ENCODE measurements around the gene CSH1. TPM values are rescaled to one million over a fixed set of nuclear protein-coding genes. Genes with fewer than 3 reads are reported as not detected.

Gene CSH1
- total RNA-seq, 1 donor from 2014 or later, result 8.9 TPM

DNA sequence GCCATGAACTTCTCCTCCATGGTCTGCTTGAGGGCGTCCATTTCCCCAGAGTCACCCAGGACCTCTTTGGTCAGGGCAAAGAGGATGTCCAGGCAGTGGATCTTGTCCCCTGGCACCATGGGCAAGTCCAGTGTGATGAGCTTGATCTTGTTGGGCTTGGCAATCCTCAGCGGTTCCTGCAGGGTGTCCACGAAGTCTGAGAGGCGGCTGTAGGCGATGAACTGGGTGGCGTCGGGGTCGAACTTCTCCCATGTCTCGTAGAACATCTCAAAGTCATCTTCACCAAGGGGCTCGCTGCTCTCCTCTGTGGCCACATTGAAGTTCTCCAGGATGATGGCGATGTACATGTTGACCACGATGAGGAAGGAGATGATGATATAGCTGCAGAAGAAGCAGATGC lies 44.8 kb upstream of the CSH1 start:
- Histone ChIP-seq H2AFZ (ENCODE audit: low read depth, low read length) (no peak overlapping the region), H3K9me3 (ENCODE audit: insufficient read depth, low read depth, low read length) (no peaks in the 10 kb centered on the region), H3K79me2 (ENCODE audit: insufficient read depth, low read length) (no peaks in the 10 kb centered on the region), H3K9ac (ENCODE audit: low read length) (no peak overlapping the region), H3K4me1 (ENCODE audit: insufficient read depth, low read length) (no peaks in the 10 kb centered on the region), H3K4me3 (ENCODE audit: insufficient read depth, low read depth, low read length) (no peak overlapping the region), H3K27ac (ENCODE audit: low read depth, low read length) (no peak overlapping the region), H4K20me1 (ENCODE audit: insufficient read depth, low read length) (no peaks in the 10 kb centered on the region), H3K27me3 (ENCODE audit: insufficient read depth, low read length) (no peaks in the 10 kb centered on the region), H3K4me2 (ENCODE audit: low read length) (no peak overlapping the region), H3K36me3 (ENCODE audit: insufficient read depth, low read length) (no peaks in the 10 kb centered on the region)
- Mint-ChIP-seq H3K27me3 (ENCODE audit: low read depth, unreplicated experiment) (peaks cover 17% of the 10 kb centered on the region), H3K27ac (ENCODE audit: unreplicated experiment) (no peak overlapping the region), H3K4me1 (ENCODE audit: low read depth, unreplicated experiment) (no peaks in the 10 kb centered on the region), H3K9me3 (ENCODE audit: unreplicated experiment) (peaks cover 3% of the 10 kb centered on the region), H3K36me3 (ENCODE audit: low read depth, unreplicated experiment) (no peaks in the 10 kb centered on the region), H3K4me3 (ENCODE audit: unreplicated experiment) (no peak overlapping the region)
- no peak for DNase-seq (ENCODE audit: low read depth)
- TF ChIP-seq, protein P1, sequence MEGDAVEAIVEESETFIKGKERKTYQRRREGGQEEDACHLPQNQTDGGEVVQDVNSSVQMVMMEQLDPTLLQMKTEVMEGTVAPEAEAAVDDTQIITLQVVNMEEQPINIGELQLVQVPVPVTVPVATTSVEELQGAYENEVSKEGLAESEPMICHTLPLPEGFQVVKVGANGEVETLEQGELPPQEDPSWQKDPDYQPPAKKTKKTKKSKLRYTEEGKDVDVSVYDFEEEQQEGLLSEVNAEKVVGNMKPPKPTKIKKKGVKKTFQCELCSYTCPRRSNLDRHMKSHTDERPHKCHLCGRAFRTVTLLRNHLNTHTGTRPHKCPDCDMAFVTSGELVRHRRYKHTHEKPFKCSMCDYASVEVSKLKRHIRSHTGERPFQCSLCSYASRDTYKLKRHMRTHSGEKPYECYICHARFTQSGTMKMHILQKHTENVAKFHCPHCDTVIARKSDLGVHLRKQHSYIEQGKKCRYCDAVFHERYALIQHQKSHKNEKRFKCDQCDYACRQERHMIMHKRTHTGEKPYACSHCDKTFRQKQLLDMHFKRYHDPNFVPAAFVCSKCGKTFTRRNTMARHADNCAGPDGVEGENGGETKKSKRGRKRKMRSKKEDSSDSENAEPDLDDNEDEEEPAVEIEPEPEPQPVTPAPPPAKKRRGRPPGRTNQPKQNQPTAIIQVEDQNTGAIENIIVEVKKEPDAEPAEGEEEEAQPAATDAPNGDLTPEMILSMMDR (IDR thresholded peaks at IDR 0.05; ENCODE audit: insufficient read depth, low read depth, low read length), result no peak
- no peak for TF ChIP-seq EZH2 (IDR thresholded peaks at IDR 0.05; ENCODE audit: insufficient read depth, low read length)
- FAIRE-seq, result no peak

DNA sequence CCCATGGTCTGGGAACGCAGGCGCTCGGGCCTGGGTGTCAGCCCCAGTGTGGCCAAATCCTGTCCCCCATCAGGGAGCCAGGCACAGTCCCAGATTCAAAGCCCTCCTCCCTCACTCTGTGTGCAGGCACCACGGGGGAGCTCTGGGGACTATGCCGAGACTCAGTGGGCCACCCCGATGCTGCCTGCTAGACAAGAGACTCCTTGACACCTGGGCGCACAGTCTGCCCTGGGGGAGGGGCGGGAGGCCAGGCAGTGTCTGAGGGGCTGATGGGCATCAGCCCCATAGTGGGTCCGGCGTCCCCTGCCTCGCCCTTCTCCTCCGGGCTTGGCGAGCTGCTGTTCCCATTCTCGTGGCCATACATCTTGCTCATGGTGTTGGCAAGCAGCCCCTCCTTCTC lies 44.2 kb upstream of the CSH1 start:
- Histone ChIP-seq H3K9me3 (ENCODE audit: insufficient read depth, low read depth, low read length) (no peaks in the 10 kb centered on the region), H2AFZ (ENCODE audit: low read depth, low read length) (no peak overlapping the region), H3K4me3 (ENCODE audit: insufficient read depth, low read depth, low read length) (no peak overlapping the region), H3K9ac (ENCODE audit: low read length) (no peak overlapping the region), H3K36me3 (ENCODE audit: insufficient read depth, low read length) (no peaks in the 10 kb centered on the region), H3K4me1 (ENCODE audit: insufficient read depth, low read length) (no peaks in the 10 kb centered on the region), H3K79me2 (ENCODE audit: insufficient read depth, low read length) (no peaks in the 10 kb centered on the region), H4K20me1 (ENCODE audit: insufficient read depth, low read length) (no peaks in the 10 kb centered on the region), H3K27ac (ENCODE audit: low read depth, low read length) (no peak overlapping the region), H3K27me3 (ENCODE audit: insufficient read depth, low read length) (peaks cover 2% of the 10 kb centered on the region), H3K4me2 (ENCODE audit: low read length) (no peak overlapping the region)
- H3K9me3 Mint-ChIP-seq (ENCODE audit: unreplicated experiment), result peaks cover 3% of the 10 kb centered on the region
- no peaks in the 10 kb centered on the region for H3K4me1 Mint-ChIP-seq (ENCODE audit: low read depth, unreplicated experiment)
- no peak for DNase-seq (ENCODE audit: low read depth)
- H3K27ac Mint-ChIP-seq (ENCODE audit: unreplicated experiment), result no peak overlapping the region
- FAIRE-seq, result no peak
- H3K4me3 Mint-ChIP-seq (ENCODE audit: unreplicated experiment), result no peak overlapping the region
- no peaks in the 10 kb centered on the region for H3K36me3 Mint-ChIP-seq (ENCODE audit: low read depth, unreplicated experiment)
- peaks cover 20% of the 10 kb centered on the region for H3K27me3 Mint-ChIP-seq (ENCODE audit: low read depth, unreplicated experiment)
- TF ChIP-seq EZH2 (IDR thresholded peaks at IDR 0.05; ENCODE audit: insufficient read depth, low read length), result no peak
- TF ChIP-seq, protein P1 (IDR thresholded peaks at IDR 0.05; ENCODE audit: insufficient read depth, low read depth, low read length), result no peak

DNA sequence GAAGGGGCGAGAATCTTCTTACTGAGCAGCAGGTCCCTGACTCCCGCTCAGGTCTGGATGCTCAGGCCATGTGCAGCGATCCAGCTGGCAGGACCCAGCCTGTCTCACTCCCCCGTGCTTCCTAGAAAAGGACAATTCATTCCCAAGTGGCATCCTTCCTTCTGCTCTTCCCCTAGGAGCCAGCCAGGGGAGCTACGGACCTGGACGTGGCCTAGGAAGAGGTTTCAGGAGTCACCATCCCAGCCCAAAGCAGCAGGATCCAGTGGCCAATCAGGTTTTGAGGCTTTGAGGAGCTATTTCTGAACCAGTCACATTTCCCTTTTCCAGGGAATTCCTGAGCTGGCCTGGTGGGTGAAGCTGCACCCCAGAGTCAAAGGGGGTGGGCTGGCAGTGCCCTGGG lies 43.5 kb upstream of the CSH1 start:
- no peak overlapping the region for H3K27ac Mint-ChIP-seq (ENCODE audit: unreplicated experiment)
- H3K36me3 Mint-ChIP-seq (ENCODE audit: low read depth, unreplicated experiment), result no peaks in the 10 kb centered on the region
- H4K20me1 ChIP-seq (ENCODE audit: insufficient read depth, low read length), result no peaks in the 10 kb centered on the region
- H3K27me3 Mint-ChIP-seq (ENCODE audit: low read depth, unreplicated experiment), result peaks cover 23% of the 10 kb centered on the region
- no peak overlapping the region for H2AFZ ChIP-seq (ENCODE audit: low read depth, low read length)
- H3K36me3 ChIP-seq (ENCODE audit: insufficient read depth, low read length), result no peaks in the 10 kb centered on the region
- FAIRE-seq, result no peak
- no peaks in the 10 kb centered on the region for H3K9me3 ChIP-seq (ENCODE audit: insufficient read depth, low read depth, low read length)
- H3K79me2 ChIP-seq (ENCODE audit: insufficient read depth, low read length), result no peaks in the 10 kb centered on the region
- H3K9me3 Mint-ChIP-seq (ENCODE audit: unreplicated experiment), result peaks cover 3% of the 10 kb centered on the region
- no peak overlapping the region for H3K9ac ChIP-seq (ENCODE audit: low read length)
- TF ChIP-seq, protein P1 (IDR thresholded peaks at IDR 0.05; ENCODE audit: insufficient read depth, low read depth, low read length), result no peak
- no peak for TF ChIP-seq EZH2 (IDR thresholded peaks at IDR 0.05; ENCODE audit: insufficient read depth, low read length)
- no peak overlapping the region for H3K4me3 ChIP-seq (ENCODE audit: insufficient read depth, low read depth, low read length)
- no peaks in the 10 kb centered on the region for H3K4me1 Mint-ChIP-seq (ENCODE audit: low read depth, unreplicated experiment)
- no peak overlapping the region for H3K27ac ChIP-seq (ENCODE audit: low read depth, low read length)
- no peak overlapping the region for H3K4me2 ChIP-seq (ENCODE audit: low read length)
- H3K4me3 Mint-ChIP-seq (ENCODE audit: unreplicated experiment), result no peak overlapping the region
- no peaks in the 10 kb centered on the region for H3K4me1 ChIP-seq (ENCODE audit: insufficient read depth, low read length)
- H3K27me3 ChIP-seq (ENCODE audit: insufficient read depth, low read length), result peaks cover 5% of the 10 kb centered on the region
- no peak for DNase-seq (ENCODE audit: low read depth)

Measured in astrocyte (in vitro differentiated cells and primary cell).